NAMALWA (cell line): ENCODE results near the gene LGSN.
"Not testable (repeated sequence)": the region's sequence is repeated elsewhere in the genome, so short reads cannot be mapped to it uniquely, and the experiment has no call there.

Experiments
- DNase-seq: peaks from one replicate; pipeline ENCODE4 v3.0.0-alpha.2; 2015; ENCODE audit warnings: low spot score

Gene LGSN

GRCh38 chr6:63319939-63320338, at the start of gene LGSN:
LGSN (minus strand) TSS chr6:63319983; CDS start chr6:63319943, 40 bp downstream.
- DNase-seq, result no peak

GRCh38 chr6:63368347-63368746, 48.6 kb upstream of the LGSN start:
- no peak for DNase-seq

GRCh38 chr6:63362500-63363120, 42.8 kb upstream of the LGSN start:
- not testable (repeated sequence) for DNase-seq

- DNase-seq, result not testable (repeated sequence)
Observed at GRCh38 chr6:63357384-63357783, 37.6 kb upstream of the LGSN start.

- DNase-seq, result no peak
Observed at GRCh38 chr6:63355632-63356031, 35.8 kb upstream of the LGSN start.

GRCh38 chr6:63353286-63353630, 33.5 kb upstream of the LGSN start:
- no peak for DNase-seq

- DNase-seq, result peak; percentile 86
Observed at GRCh38 chr6:63352544-63353285, 32.9 kb upstream of the LGSN start.

GRCh38 chr6:63352069-63352543, 32.3 kb upstream of the LGSN start:
- peak; percentile 48 for DNase-seq

- DNase-seq, result no peak
Observed at GRCh38 chr6:63349401-63349800, 29.6 kb upstream of the LGSN start.

- no peak for DNase-seq
Observed at GRCh38 chr6:63348836-63349235, 29.1 kb upstream of the LGSN start.

- no peak for DNase-seq
Observed at GRCh38 chr6:63347599-63347998, 27.8 kb upstream of the LGSN start.

- DNase-seq, result no peak
Observed at GRCh38 chr6:63346217-63346835, 26.5 kb upstream of the LGSN start.

- no peak for DNase-seq
Observed at GRCh38 chr6:63340351-63340750, 20.6 kb upstream of the LGSN start.

GRCh38 chr6:63334652-63335051, 14.9 kb upstream of the LGSN start:
- DNase-seq, result not testable (repeated sequence)

- DNase-seq, result no peak
Observed at GRCh38 chr6:63333440-63333839, 13.7 kb upstream of the LGSN start.

GRCh38 chr6:63326630-63327029, 6.8 kb upstream of the LGSN start:
- not testable (repeated sequence) for DNase-seq

- no peak for DNase-seq
Observed at GRCh38 chr6:63322981-63323380, 3.2 kb upstream of the LGSN start.

GRCh38 chr6:63321821-63322220, 2.0 kb upstream of the LGSN start:
- DNase-seq, result no peak

- DNase-seq, result no peak
Observed at GRCh38 chr6:63317641-63318040, 2.1 kb downstream of the LGSN start.

- DNase-seq, result no peak
Observed at GRCh38 chr6:63316113-63316512, 3.7 kb downstream of the LGSN start.

- DNase-seq, result no peak
Observed at GRCh38 chr6:63313111-63313510, 6.7 kb downstream of the LGSN start.

- DNase-seq, result peak; percentile 72
Observed at GRCh38 chr6:63307581-63308246, 12.1 kb downstream of the LGSN start.

- no peak for DNase-seq
Observed at GRCh38 chr6:63306420-63306819, 13.4 kb downstream of the LGSN start.
